ENCODE data around the gene CDK6. TPM values are rescaled to one million over a fixed set of nuclear protein-coding genes. Genes with fewer than 3 reads are reported as not detected.

Gene CDK6
- total and polyA plus RNA-seq, 9 of the 15 experiments (the other 6 are each of a cell fraction or from before 2014, with no cell fraction given): 7.6 to 109 (median 44.4) TPM

DNA sequence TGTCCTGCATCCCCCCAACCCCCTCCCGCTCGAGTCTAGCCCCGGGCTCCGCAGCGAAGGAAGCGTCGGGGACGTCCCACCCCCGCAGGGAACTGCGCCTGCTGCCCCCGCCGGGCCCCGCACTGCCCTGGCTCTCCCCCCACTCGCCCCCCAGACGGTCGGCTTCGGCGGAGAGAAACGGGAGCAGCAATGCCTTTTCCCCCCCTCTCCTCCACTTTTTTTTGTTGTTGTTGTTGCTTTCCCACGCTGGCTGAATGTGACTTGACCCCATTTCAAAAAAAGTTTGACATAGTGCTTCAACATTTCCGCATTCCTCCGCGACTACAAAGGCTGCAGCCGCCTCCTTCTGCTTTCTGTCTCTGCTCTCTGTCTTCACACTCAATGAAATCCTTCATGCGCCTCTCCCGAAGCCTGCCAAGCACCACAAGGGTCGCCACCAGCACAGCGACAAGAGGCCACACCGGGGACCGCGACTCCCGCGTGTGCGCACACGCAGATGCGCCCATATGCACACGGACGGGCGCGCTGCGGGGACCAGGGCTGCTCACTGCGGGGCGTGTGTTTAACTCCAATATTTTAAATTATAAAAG, 1.0 kb downstream of the CDK6 start (continued):
- TF ChIP-seq RBBP5 (IDR thresholded peaks at IDR 0.05; ENCODE audit: borderline replicate concordance, insufficient read depth, low read length, poor library complexity, severe bottlenecking): peak; percentile 67
- TF ChIP-seq, protein P1, sequence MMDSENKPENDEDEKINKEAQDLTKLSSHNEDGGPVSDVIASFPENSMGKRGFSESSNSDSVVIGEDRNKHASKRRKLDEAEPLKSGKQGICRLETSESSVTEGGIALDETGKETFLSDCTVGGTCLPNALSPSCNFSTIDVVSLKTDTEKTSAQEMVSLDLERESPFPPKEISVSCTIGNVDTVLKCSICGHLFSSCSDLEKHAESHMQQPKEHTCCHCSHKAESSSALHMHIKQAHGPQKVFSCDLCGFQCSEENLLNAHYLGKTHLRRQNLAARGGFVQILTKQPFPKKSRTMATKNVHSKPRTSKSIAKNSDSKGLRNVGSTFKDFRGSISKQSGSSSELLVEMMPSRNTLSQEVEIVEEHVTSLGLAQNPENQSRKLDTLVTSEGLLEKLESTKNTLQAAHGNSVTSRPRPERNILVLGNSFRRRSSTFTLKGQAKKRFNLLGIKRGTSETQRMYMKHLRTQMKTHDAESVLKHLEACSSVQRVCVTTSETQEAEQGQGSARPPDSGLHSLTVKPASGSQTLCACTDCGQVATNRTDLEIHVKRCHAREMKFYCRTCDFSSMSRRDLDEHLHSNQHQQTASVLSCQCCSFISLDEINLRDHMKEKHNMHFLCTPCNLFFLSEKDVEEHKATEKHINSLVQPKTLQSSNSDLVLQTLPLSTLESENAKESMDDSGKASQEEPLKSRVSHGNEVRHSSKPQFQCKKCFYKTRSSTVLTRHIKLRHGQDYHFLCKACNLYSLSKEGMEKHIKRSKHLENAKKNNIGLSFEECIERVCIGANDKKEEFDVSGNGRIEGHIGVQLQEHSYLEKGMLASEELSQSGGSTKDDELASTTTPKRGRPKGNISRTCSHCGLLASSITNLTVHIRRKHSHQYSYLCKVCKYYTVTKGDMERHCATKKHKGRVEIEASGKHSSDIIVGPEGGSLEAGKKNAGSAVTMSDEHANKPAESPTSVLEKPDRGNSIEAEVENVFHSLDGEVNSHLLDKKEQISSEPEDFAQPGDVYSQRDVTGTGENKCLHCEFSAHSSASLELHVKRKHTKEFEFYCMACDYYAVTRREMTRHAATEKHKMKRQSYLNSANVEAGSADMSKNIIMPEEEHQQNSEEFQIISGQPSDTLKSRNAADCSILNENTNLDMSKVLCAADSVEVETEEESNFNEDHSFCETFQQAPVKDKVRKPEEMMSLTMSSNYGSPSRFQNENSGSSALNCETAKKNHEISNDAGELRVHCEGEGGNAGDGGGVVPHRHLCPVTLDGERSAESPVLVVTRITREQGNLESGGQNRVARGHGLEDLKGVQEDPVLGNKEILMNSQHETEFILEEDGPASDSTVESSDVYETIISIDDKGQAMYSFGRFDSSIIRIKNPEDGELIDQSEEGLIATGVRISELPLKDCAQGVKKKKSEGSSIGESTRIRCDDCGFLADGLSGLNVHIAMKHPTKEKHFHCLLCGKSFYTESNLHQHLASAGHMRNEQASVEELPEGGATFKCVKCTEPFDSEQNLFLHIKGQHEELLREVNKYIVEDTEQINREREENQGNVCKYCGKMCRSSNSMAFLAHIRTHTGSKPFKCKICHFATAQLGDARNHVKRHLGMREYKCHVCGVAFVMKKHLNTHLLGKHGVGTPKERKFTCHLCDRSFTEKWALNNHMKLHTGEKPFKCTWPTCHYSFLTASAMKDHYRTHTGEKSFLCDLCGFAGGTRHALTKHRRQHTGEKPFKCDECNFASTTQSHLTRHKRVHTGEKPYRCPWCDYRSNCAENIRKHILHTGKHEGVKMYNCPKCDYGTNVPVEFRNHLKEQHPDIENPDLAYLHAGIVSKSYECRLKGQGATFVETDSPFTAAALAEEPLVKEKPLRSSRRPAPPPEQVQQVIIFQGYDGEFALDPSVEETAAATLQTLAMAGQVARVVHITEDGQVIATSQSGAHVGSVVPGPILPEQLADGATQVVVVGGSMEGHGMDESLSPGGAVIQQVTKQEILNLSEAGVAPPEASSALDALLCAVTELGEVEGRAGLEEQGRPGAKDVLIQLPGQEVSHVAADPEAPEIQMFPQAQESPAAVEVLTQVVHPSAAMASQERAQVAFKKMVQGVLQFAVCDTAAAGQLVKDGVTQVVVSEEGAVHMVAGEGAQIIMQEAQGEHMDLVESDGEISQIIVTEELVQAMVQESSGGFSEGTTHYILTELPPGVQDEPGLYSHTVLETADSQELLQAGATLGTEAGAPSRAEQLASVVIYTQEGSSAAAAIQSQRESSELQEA (IDR thresholded peaks at IDR 0.05; ENCODE audit: low read depth): no peak
- TF ChIP-seq, protein P2, sequence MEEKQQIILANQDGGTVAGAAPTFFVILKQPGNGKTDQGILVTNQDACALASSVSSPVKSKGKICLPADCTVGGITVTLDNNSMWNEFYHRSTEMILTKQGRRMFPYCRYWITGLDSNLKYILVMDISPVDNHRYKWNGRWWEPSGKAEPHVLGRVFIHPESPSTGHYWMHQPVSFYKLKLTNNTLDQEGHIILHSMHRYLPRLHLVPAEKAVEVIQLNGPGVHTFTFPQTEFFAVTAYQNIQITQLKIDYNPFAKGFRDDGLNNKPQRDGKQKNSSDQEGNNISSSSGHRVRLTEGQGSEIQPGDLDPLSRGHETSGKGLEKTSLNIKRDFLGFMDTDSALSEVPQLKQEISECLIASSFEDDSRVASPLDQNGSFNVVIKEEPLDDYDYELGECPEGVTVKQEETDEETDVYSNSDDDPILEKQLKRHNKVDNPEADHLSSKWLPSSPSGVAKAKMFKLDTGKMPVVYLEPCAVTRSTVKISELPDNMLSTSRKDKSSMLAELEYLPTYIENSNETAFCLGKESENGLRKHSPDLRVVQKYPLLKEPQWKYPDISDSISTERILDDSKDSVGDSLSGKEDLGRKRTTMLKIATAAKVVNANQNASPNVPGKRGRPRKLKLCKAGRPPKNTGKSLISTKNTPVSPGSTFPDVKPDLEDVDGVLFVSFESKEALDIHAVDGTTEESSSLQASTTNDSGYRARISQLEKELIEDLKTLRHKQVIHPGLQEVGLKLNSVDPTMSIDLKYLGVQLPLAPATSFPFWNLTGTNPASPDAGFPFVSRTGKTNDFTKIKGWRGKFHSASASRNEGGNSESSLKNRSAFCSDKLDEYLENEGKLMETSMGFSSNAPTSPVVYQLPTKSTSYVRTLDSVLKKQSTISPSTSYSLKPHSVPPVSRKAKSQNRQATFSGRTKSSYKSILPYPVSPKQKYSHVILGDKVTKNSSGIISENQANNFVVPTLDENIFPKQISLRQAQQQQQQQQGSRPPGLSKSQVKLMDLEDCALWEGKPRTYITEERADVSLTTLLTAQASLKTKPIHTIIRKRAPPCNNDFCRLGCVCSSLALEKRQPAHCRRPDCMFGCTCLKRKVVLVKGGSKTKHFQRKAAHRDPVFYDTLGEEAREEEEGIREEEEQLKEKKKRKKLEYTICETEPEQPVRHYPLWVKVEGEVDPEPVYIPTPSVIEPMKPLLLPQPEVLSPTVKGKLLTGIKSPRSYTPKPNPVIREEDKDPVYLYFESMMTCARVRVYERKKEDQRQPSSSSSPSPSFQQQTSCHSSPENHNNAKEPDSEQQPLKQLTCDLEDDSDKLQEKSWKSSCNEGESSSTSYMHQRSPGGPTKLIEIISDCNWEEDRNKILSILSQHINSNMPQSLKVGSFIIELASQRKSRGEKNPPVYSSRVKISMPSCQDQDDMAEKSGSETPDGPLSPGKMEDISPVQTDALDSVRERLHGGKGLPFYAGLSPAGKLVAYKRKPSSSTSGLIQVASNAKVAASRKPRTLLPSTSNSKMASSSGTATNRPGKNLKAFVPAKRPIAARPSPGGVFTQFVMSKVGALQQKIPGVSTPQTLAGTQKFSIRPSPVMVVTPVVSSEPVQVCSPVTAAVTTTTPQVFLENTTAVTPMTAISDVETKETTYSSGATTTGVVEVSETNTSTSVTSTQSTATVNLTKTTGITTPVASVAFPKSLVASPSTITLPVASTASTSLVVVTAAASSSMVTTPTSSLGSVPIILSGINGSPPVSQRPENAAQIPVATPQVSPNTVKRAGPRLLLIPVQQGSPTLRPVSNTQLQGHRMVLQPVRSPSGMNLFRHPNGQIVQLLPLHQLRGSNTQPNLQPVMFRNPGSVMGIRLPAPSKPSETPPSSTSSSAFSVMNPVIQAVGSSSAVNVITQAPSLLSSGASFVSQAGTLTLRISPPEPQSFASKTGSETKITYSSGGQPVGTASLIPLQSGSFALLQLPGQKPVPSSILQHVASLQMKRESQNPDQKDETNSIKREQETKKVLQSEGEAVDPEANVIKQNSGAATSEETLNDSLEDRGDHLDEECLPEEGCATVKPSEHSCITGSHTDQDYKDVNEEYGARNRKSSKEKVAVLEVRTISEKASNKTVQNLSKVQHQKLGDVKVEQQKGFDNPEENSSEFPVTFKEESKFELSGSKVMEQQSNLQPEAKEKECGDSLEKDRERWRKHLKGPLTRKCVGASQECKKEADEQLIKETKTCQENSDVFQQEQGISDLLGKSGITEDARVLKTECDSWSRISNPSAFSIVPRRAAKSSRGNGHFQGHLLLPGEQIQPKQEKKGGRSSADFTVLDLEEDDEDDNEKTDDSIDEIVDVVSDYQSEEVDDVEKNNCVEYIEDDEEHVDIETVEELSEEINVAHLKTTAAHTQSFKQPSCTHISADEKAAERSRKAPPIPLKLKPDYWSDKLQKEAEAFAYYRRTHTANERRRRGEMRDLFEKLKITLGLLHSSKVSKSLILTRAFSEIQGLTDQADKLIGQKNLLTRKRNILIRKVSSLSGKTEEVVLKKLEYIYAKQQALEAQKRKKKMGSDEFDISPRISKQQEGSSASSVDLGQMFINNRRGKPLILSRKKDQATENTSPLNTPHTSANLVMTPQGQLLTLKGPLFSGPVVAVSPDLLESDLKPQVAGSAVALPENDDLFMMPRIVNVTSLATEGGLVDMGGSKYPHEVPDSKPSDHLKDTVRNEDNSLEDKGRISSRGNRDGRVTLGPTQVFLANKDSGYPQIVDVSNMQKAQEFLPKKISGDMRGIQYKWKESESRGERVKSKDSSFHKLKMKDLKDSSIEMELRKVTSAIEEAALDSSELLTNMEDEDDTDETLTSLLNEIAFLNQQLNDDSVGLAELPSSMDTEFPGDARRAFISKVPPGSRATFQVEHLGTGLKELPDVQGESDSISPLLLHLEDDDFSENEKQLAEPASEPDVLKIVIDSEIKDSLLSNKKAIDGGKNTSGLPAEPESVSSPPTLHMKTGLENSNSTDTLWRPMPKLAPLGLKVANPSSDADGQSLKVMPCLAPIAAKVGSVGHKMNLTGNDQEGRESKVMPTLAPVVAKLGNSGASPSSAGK (IDR thresholded peaks at IDR 0.05): peak; percentile 84
- peak; percentile 71; the same call in 1 of the 2 replicates for TF ChIP-seq KDM2B (CRISPR knock-in tag; IDR thresholded peaks at IDR 0.05)
- TF ChIP-seq POLR2G (IDR thresholded peaks at IDR 0.05; ENCODE audit: low read depth, low read length): peak; percentile 85
- TF ChIP-seq, protein P3, sequence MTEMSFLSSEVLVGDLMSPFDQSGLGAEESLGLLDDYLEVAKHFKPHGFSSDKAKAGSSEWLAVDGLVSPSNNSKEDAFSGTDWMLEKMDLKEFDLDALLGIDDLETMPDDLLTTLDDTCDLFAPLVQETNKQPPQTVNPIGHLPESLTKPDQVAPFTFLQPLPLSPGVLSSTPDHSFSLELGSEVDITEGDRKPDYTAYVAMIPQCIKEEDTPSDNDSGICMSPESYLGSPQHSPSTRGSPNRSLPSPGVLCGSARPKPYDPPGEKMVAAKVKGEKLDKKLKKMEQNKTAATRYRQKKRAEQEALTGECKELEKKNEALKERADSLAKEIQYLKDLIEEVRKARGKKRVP (CRISPR knock-in tag; IDR thresholded peaks at IDR 0.05): 0 out of 2 replicates have a peak, but pooled peaks have one; percentile 20

Data from K562 (cell line).